Endothelial cell of umbilical vein (primary cell): ENCODE results near the gene NINL. TPM values are rescaled to one million over a fixed set of nuclear protein-coding genes. Genes with fewer than 3 reads are reported as not detected.

Experiments used
- BruUV-seq: library from RNA; stranded (reverse); fragments of 400-500 nt; replicated peaks from 2 replicates; lab custom pipeline; 2021; lab: Mats Ljungman, UMichigan
- CTCF ChIA-PET: fragments of 300-600, 350-600 bp; sonication (Branson Sonifier 250); formaldehyde crosslinking; loops from one replicate; lab custom pipeline; 2021; ENCODE audit warnings: antibody characterized with exemption, inconsistent platforms; lab: Charles Lee
- POLR2A ChIA-PET: fragments of 300-600, 350-600 bp; sonication (Branson Sonifier 250); formaldehyde crosslinking; loops from one replicate; lab custom pipeline; 2021; ENCODE audit warnings: antibody characterized with exemption, inconsistent platforms; lab: Charles Lee
- DNase-seq: peaks from one replicate; pipeline ENCODE4 v3.0.0-alpha.2; 2011; ENCODE audit warnings: low read depth, low spot score
- FAIRE-seq: peaks from 2 replicates; lab custom pipeline; 2011; peaks lifted over from hg19 to GRCh38; lab: Jason Lieb, UNC
- H2AFZ ChIP-seq: 2 replicates; pipeline ENCODE4 v1.6.0; 2012; ENCODE audit warnings: low read depth, low read length, control low read depth, inconsistent platforms
- H3K27ac ChIP-seq: 2 replicates; pipeline ENCODE4 v1.5.1; 2011; ENCODE audit warnings: low read depth, mild to moderate bottlenecking, control low read depth, low read length, moderate library complexity; ENCODE audit not compliant: insufficient read depth
- H3K27me3 ChIP-seq, 2 experiments: 2 replicates each; pipeline versions ENCODE4 v1.6.0 to v1.6.1; 2011; ENCODE audit warnings: low read length in 2 of 2, mixed read lengths in 1 of 2; ENCODE audit not compliant: control insufficient read depth in 2 of 2, insufficient read depth in 2 of 2
- H3K36me3 ChIP-seq, 2 experiments: 2 replicates in 1 of 2; 3 replicates in 1 of 2; pipeline ENCODE4 v1.5.1; 2011; ENCODE audit warnings: low read length in 2 of 2, mild to moderate bottlenecking in 1 of 2, moderate library complexity in 1 of 2; ENCODE audit not compliant: control insufficient read depth in 2 of 2, insufficient read depth in 2 of 2; ENCODE audit errors: extremely low read depth in 1 of 2
- H3K4me1 ChIP-seq: 3 replicates; pipeline ENCODE4 v1.5.1; 2011; ENCODE audit warnings: mild to moderate bottlenecking, low read length; ENCODE audit not compliant: control insufficient read depth, insufficient read depth; ENCODE audit errors: extremely low read depth
- H3K4me2 ChIP-seq: 2 replicates; pipeline ENCODE4 v1.6.1; 2011; ENCODE audit warnings: low read length, control low read depth, mixed read lengths; ENCODE audit not compliant: insufficient read depth
- H3K4me3 ChIP-seq, 3 experiments: fragments of 200-600 bp in 1 of 3; sonication (generic), shearing (Covaris generic) in 1 of 3; replicated peaks in 1 of 3; 2 replicates each; pipeline ENCODE4 v1.5.1; 2011 to 2016; ENCODE audit warnings: control low read depth in 3 of 3, low read length in 3 of 3, mild to moderate bottlenecking in 2 of 3, inconsistent platforms in 1 of 3, low read depth in 1 of 3, moderate library complexity in 1 of 3; ENCODE audit not compliant: insufficient read depth in 1 of 3
- H3K79me2 ChIP-seq: 2 replicates; pipeline ENCODE4 v1.6.0; 2012; ENCODE audit warnings: low read length, inconsistent platforms; ENCODE audit not compliant: control insufficient read depth, insufficient read depth
- H3K9ac ChIP-seq: replicated peaks from 2 replicates; pipeline ENCODE3; 2011; ENCODE audit warnings: low read length, control low read depth; ENCODE audit not compliant: insufficient read depth; ENCODE audit errors: extremely low read depth
- H3K9me1 ChIP-seq: replicated peaks from 3 replicates; pipeline ENCODE4 v1.6.0; 2011; ENCODE audit warnings: mild to moderate bottlenecking, low read length; ENCODE audit not compliant: control insufficient read depth, insufficient read depth; ENCODE audit errors: extremely low read depth
- H3K9me3 ChIP-seq: replicated peaks from 2 replicates; pipeline ENCODE4 v1.5.1; 2012; ENCODE audit warnings: low read length, inconsistent platforms; ENCODE audit not compliant: control insufficient read depth, insufficient read depth
- H4K20me1 ChIP-seq: replicated peaks from 2 replicates; pipeline ENCODE3; 2011; ENCODE audit warnings: mild to moderate bottlenecking, low read length; ENCODE audit not compliant: control insufficient read depth, insufficient read depth; ENCODE audit errors: extremely low read depth
- EZH2 ChIP-seq: IDR thresholded peaks from 2 replicates; pipeline ENCODE4 v1.6.1; 2012; ENCODE audit warnings: borderline replicate concordance, low read depth, mild to moderate bottlenecking, moderate library complexity, low read length, inconsistent platforms; ENCODE audit not compliant: severe bottlenecking
- FOS ChIP-seq: IDR thresholded peaks from 2 replicates; pipeline ENCODE4 v1.6.1; 2011; ENCODE audit warnings: mild to moderate bottlenecking, low read length, moderate library complexity, borderline replicate concordance; ENCODE audit not compliant: insufficient read depth
- GATA2 ChIP-seq: IDR thresholded peaks from 2 replicates; pipeline ENCODE4 v1.7.0; 2011; ENCODE audit warnings: low read depth, mild to moderate bottlenecking, moderate library complexity, mixed read lengths, low read length; ENCODE audit not compliant: insufficient read length, insufficient read depth
- JUN ChIP-seq: IDR thresholded peaks from 2 replicates; pipeline ENCODE4 v1.6.1; 2011; ENCODE audit warnings: borderline replicate concordance, low read depth; ENCODE audit not compliant: insufficient read length, insufficient read depth
- MYC ChIP-seq: IDR thresholded peaks from one replicate; pipeline ENCODE4 v1.6.1; 2011; ENCODE audit warnings: mild to moderate bottlenecking, low read depth, low read length
- POLR2A ChIP-seq: IDR thresholded peaks from 2 replicates; pipeline ENCODE4 v1.6.1; 2012; ENCODE audit warnings: low read depth, mild to moderate bottlenecking, control low read depth, low read length
- POLR2AphosphoS5 ChIP-seq: IDR thresholded peaks from 2 replicates; pipeline ENCODE4 v1.6.1; 2012; ENCODE audit warnings: low read depth, mild to moderate bottlenecking, control low read depth, low read length, moderate library complexity; ENCODE audit not compliant: insufficient read depth
- dilution Hi-C: fragments of 300-500 bp; cut with MboI; formaldehyde crosslinking; loops from one replicate; pipeline ENCODE4 v1.15.0; 2019; ENCODE audit warnings: low sequenced_read_pairs; ENCODE audit not compliant: extremely low pct_ligation_motif_present
- intact Hi-C: fragments of 100-400 bp; cut with micrococcal nuclease; formaldehyde crosslinking; loops from one replicate; pipeline ENCODE4 v1.10.0; 2022
- polyA plus RNA-seq, 4 experiments: library from polyadenylated mRNA; depleted of rRNA in 3 of 4; stranded (reverse) in 3 of 4; unstranded in 1 of 4; fragments of >200 nt; gene quantifications; 2 replicates each; pipeline versions ENCODE4 v1.2.1 to v1.2.3, GENCODE V29; 2011 to 2012; ENCODE audit warnings: missing spikeins in 1 of 4
- total RNA-seq: library from RNA; stranded (reverse); gene quantifications from 2 replicates; pipeline ENCODE4 v1.2.3, GENCODE V29; 2021
- TF ChIP-seq, protein P1 (sequence below), 2 donors: IDR thresholded peaks; 1 replicate in 1 of 2; 2 replicates in 1 of 2; pipeline ENCODE4 v1.5.1; 2011; ENCODE audit warnings: low read length in 2 of 2, mild to moderate bottlenecking in 2 of 2, moderate library complexity in 2 of 2, control low read depth in 1 of 2, inconsistent platforms in 1 of 2, low read depth in 1 of 2; ENCODE audit not compliant: insufficient read depth in 1 of 2; ENCODE audit errors: extremely low read depth in 1 of 2
- TF ChIP-seq, protein P2 (sequence below): IDR thresholded peaks from 2 replicates; pipeline ENCODE4 v1.6.1; 2011; ENCODE audit not compliant: insufficient read depth, insufficient read length

Gene NINL
- total and polyA plus RNA-seq, 2 donors (not counting 3 experiments of a cell fraction or from before 2014, with no cell fraction given) = 13.2 to 25.5 TPM

GRCh38 chr20:25525295-25525694 lies 60.0 kb downstream of the NINL start:
- Histone ChIP-seq H3K4me3 (no peak overlapping the region), H3K9ac (no peak overlapping the region), H2AFZ (no peak overlapping the region), H3K4me1 (no peaks in the 10 kb centered on the region), H3K9me3 (no peaks in the 10 kb centered on the region), H3K27me3 (no peaks in the 10 kb centered on the region), H4K20me1 (no peaks in the 10 kb centered on the region), H3K9me1 (no peaks in the 10 kb centered on the region), H3K79me2 (no peaks in the 10 kb centered on the region), H3K27ac (no peak overlapping the region), H3K36me3 (peaks cover 0 to 9% of the 10 kb centered on the region in 2 experiments), H3K4me2 (no peak overlapping the region)
- ChIA-PET POLR2A (no interaction called here), CTCF (no interaction called here)
- no peak for TF ChIP-seq MYC
- TF ChIP-seq POLR2AphosphoS5 = no peak
- TF ChIP-seq, protein P1, sequence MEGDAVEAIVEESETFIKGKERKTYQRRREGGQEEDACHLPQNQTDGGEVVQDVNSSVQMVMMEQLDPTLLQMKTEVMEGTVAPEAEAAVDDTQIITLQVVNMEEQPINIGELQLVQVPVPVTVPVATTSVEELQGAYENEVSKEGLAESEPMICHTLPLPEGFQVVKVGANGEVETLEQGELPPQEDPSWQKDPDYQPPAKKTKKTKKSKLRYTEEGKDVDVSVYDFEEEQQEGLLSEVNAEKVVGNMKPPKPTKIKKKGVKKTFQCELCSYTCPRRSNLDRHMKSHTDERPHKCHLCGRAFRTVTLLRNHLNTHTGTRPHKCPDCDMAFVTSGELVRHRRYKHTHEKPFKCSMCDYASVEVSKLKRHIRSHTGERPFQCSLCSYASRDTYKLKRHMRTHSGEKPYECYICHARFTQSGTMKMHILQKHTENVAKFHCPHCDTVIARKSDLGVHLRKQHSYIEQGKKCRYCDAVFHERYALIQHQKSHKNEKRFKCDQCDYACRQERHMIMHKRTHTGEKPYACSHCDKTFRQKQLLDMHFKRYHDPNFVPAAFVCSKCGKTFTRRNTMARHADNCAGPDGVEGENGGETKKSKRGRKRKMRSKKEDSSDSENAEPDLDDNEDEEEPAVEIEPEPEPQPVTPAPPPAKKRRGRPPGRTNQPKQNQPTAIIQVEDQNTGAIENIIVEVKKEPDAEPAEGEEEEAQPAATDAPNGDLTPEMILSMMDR (IDR thresholded peaks at IDR 0.05; ENCODE audit: extremely low read depth in 1 of 2, insufficient read depth in 1 of 2, low read depth in 1 of 2, low read length in 2 of 2) = no peak
- no peak for TF ChIP-seq JUN
- TF ChIP-seq FOS = no peak
- TF ChIP-seq EZH2 = no peak
- TF ChIP-seq GATA2 = no peak
- TF ChIP-seq, protein P2, sequence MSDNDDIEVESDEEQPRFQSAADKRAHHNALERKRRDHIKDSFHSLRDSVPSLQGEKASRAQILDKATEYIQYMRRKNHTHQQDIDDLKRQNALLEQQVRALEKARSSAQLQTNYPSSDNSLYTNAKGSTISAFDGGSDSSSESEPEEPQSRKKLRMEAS = no peak
- TF ChIP-seq POLR2A = no peak
- FAIRE-seq = no peak
- intact Hi-C loops (no loop called here), dilution Hi-C loops (no loop called here)
- DNase-seq = no peak
- BruUV-seq = no TSS peak
